Inferior parietal cortex (tissue), 1 donor: ENCODE measurements around the gene EIF3D.
"Not testable (repeated sequence)": the region's sequence is repeated elsewhere in the genome, so short reads cannot be mapped to it uniquely, and the experiment has no call there.

ENCODE experiments used
- DNase-seq: peaks from one replicate; pipeline ENCODE4 v3.0.0-alpha.2; 2016; ENCODE audit errors: extremely low spot score

Gene EIF3D

DNA sequence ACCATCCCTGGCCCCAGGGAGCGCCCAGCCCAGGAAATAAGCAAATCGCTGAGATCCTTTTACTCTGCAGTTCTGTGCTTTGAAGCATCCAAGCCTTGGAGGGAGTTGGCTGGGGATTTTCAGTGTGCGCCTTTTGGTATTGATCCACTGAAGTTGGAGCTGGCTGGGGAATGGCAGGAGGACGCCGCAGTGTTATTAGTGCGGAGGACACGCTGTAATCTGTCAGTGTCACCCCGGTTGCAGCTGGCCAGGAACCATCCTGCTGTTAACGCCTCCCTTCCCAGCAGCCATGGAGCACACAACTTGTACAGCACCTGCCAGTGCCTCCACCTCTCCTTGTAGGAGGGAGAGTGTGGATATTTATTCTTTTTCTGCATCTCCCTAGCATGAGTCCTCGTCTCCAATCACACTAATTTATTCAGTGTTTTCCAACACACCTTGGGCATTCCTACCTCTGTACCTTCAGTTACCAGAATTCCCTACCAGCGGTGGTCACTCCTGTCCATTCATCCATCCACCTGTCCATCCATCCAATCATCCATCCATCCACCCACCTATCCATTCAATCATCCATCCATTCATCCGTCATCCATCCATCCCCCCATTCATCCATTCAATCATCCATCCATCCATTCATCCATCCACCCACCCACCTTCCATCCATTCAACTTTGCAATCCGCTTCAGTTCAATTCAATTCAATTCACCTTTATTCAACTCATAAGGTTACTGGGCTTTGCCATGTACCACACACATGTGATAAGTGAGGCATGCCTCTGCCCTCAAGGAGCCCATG lies 21.9 kb upstream of the EIF3D start:
- DNase-seq = no peak

- DNase-seq = no peak
These were observed 20.1 kb upstream of the EIF3D start for GRCh38 chr22:36549033-36549432.

DNA sequence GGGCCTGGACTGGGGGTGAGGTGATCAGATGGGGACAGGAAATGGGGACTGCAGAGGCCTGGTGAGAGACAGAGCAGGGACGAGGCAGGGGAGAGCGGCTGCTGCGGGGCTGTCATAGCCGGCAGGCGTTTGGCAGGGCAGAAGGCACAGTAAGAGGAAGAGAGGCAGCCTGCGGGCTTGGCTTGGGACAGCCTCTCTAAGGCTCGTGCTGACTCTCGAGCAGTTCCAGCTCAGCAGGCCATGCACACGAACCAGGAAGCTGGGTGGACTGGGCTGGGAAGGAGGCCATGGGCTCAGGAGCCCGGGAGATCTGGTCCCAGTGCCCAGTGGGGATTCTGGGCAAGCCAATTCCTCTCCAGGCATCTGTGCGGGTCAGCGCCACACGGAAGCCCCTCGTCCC lies 19.6 kb upstream of the EIF3D start:
- DNase-seq = no peak

DNA sequence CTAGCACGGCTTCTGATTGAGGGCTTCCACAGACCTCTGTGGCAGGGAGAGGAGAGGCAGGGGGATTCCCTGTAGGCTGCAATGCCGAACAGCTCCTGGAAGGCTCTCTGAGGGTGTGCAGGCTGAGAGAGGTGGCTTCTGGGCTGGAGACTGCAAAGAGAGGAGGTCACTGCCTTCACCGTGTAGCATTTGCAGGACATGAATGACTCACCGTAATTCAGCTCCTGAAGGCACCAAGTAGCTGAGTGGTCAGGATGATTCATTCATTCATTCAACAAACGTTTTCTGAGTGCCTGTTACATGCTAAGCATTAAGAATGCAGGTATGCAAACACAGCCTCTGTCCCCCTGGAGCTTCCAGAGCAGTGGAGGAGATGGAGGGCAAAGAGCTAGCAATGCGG lies 18.0 kb upstream of the EIF3D start:
- no peak for DNase-seq

GRCh38 chr22:36546092-36546804 lies 17.3 kb upstream of the EIF3D start:
- peak; percentile 50 for DNase-seq

DNA sequence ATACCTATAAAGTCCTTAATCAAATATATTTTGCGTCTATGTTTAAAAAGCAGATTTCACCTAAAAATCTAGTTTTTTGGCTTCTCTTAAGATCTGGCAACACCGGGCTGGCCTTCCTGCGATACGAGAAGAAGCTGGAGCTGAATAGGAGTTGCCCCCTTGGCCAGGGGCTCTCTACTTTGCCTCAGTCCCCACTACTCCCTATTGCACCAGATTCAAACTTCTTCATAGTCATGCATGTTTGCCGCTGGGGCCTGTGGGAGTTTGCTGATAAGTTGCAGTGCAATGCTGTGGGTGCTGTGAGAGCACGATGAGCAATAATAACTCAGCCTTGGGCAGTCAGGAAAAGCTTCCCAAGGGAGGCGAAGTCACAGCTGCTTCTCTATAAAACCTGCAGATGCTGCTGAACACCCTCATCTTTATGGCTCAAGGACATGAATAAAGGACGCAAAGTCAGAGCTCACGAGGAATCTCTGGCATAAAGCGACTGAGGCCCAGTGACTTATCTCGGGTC lies 15.2 kb upstream of the EIF3D start:
- DNase-seq = no peak

GRCh38 chr22:36541831-36542411 lies 13.0 kb upstream of the EIF3D start:
- peak; percentile 40 for DNase-seq

DNA sequence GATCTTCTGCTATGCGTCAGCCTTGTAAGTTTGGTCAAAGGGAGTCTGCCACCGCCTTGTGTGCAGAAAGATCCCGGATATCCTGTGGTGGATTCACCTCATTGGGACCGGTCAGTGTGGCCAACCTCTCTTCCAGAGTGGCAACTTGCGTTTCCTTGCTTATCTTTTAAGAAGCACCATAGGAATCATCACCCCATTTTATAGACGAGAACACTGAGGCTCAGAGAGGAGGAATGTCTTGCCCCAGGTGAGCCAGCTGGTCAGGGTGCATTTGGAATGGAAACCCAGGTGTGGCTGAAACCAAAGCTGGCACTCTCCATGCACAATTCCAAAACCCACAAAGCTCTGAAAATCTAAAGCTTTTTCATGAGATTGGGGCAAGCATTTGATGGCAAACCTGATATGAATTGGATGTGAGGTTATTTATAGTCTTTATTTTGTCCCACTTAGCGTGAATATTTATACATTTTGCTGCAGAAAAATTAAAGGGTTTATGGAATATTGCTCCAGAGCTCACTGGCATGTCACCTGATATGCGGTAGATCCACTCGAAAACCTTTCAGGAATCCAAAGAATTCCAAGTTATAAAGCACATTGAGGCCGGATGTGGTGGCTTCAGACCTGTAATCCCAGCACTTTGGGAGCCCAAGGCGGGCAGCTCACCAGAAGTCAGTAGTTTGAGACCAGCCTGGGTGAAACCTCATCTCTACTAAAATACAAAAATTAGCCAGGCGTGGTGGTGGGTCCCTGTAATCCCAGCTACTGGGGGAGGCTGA lies 12.1 kb upstream of the EIF3D start:
- DNase-seq = no peak

- DNase-seq = no peak
These were observed 9.6 kb upstream of the EIF3D start for GRCh38 chr22:36538529-36538928.

- DNase-seq = no peak
These were observed 7.8 kb upstream of the EIF3D start for GRCh38 chr22:36536717-36537116.

DNA sequence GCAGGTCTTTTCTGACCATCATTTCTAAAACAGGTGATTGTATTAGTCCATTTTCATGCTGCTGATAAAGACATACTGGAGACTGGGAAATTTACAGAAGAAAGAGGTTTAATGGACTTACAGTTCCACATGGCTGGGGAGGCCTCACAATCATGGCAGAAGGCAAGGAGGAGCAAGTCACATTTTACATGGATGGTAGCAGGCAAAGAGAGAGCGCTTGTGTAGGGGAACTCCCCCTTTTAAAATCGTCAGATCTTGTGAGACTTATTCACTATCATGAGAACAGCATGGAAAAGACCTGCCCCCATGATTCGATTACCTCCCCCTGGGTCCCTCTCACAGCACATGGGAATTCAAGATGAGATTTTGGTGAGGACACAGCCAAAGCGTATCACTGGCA lies 4.4 kb upstream of the EIF3D start:
- not testable (repeated sequence) for DNase-seq

DNA sequence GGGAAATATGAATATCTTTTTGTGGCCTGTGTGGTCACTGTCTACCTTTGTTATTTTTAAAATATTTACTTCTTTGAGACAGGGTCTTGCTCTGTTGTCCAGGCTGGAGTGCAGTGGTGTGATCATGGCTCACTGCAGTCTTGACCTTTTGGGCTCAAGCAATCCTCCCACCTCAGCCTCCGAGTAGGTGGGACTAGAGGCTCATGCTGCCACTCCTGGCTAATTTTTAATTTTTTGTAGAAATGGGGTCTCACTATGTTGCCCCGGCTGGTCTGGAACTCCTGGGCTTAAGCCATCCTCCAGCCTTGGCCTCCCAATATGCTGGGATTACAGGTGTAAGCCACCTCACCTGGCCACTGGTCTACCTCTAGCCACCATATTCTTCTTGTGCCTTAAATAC lies 3.5 kb upstream of the EIF3D start:
- DNase-seq = no peak

DNA sequence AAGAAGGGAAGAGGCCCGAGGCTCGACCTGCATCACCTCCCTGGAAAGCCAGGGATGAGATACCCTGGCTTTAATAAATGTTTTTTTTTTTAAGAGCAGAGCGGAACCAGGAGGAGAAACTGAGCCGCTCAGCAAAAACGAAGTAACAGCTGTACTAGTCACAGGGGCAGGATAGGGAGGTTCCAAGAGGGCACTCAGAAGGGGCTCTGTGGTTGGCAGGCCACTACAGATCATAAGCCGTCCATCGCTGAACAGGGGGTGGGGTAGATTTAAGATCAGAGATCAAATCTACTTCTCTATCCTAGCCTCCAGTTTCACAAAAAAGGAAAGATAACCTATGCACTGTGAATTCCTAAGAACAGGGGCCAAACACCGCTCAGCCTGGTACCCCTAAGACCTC lies 625 bp downstream of the EIF3D start:
- no peak for DNase-seq

DNA sequence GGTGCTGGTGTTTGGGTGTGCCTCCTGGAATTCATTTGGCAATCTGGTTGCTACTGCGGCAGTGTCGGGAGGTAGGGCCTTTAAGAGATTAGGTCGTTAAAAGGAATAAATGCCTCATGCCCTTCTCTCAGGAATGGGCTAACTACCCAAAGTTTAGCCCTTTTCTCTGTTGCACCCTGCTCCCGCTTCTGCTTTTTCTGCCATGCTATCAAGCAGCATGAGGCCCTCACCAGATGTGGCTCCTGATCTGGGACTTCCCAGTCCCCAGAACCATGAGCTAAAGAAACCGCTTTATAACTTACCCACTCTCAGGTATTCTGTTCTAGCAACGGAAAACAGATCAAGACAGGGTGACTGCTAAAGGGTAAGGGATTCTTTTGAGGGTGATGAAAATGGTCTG lies 6.3 kb downstream of the EIF3D start:
- no peak for DNase-seq

DNA sequence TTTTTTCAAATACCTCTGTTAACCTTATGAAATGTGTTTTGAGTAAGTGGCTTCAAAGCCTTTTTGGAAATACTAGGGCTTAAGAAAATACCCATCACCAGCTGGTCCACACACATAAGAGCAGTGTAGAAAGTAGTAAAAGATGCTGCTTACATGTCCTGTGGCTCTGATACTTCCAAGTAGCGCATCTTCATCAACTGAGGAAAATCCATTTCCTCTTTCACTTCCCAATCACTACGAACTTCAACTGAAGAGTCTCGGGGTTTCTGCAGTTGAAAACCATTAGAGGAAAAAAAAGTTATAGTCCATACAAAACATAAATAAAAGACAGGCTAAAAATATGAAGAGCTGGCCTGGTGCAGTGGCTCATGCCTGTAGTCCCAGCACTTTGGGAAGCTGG lies 8.5 kb downstream of the EIF3D start:
- no peak for DNase-seq

DNA sequence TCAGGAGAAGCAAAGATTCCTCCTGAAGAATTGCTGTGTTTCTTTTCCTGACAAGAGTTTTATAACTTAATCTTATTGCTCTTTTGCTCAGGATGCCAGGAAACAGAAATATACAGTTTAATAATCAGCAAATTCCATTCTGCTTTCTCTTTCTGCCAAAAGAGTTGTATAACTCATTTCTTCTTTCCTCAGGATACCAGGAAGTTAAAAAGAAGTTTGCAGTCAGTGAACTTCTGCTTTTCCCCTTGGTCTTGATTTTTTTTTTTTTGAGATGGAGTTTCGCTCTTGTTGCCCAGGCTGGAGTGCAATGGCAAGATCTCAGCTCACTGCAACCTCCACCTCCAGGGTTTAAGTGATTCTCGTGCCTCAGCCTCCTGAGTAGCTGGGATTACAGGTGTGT lies 9.1 kb downstream of the EIF3D start:
- DNase-seq = not testable (repeated sequence)

GRCh38 chr22:36514766-36515165 lies 14.2 kb downstream of the EIF3D start:
- no peak for DNase-seq

GRCh38 chr22:36512991-36513390 lies 16.0 kb downstream of the EIF3D start:
- no peak for DNase-seq

GRCh38 chr22:36512333-36512732 lies 16.6 kb downstream of the EIF3D start:
- no peak for DNase-seq

GRCh38 chr22:36510966-36511881 lies 17.7 kb downstream of the EIF3D start:
- DNase-seq = peak; percentile 51

DNA sequence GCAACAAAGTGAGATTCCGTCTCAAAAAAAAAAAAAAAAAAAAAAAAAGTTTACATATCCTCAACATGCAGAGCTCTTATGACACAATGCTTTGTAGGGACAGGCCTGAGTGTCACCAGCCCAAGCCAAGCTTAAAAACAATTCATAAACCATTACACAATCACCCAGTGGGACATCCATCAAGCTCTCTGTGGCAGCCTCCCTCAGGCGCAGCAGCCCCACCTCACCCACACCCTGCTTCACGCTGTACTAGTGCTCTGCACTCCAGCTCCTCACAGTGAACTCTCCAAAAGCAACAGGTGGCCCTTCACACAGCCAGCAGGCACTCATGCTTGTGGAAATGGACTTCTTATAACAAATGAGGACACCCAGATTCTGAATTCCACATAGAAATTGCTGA lies 18.6 kb downstream of the EIF3D start:
- no peak for DNase-seq
